ENCODE data around the gene NALCN.

DNA sequence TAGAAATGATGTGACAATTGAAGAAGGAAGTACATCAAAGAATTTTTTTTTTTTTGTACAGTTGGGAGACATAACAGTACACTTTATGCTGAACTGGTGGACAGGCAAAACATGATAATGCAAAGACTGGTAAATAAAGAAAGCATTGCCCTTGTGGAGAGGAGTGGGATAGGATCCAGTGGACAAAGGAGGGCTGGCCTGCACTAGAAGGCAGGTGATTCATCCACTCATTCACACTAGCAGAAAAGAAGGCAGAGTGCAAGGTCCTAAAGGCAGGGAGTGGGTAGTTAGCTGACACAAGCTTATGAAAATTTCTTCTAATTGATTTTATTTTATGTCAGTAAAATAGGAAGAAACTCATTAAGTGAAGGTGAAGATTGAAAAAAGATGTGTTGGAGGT, 17.6 kb upstream of the NALCN start:
- TF ChIP-seq CTCF (IDR thresholded peaks at IDR 0.05) (no peak), POLR2A (IDR thresholded peaks at IDR 0.05) (no peak)

Measured in ovary (tissue), 3 donors.